Esophagus muscularis mucosa (tissue), 3 donors: ENCODE results near the gene LAMA3.

Experiments
- POLR2A ChIP-seq: fragments of 450-650 bp; IDR thresholded peaks from one replicate; pipeline ENCODE4 v1.6.1; 2017; ENCODE audit warnings: antibody characterized with exemption, moderate library complexity, mild to moderate bottlenecking, low read depth
- POLR2AphosphoS5 ChIP-seq, 2 donors: sonication (generic); formaldehyde crosslinking; IDR thresholded peaks; one replicate each; pipeline ENCODE4 v1.6.1; 2017; ENCODE audit warnings: antibody characterized with exemption in 2 of 2
- TF ChIP-seq, protein P1 (sequence below), 3 experiments: fragments of 200-600 bp in 2 of 3; fragments of 450-650 bp in 1 of 3; sonication (generic) in 2 of 3; IDR thresholded peaks; one replicate each; pipeline ENCODE4 v1.5.1; 2017 to 2019; ENCODE audit warnings: antibody characterized with exemption in 3 of 3, mild to moderate bottlenecking in 2 of 3, moderate library complexity in 1 of 3

DNA sequence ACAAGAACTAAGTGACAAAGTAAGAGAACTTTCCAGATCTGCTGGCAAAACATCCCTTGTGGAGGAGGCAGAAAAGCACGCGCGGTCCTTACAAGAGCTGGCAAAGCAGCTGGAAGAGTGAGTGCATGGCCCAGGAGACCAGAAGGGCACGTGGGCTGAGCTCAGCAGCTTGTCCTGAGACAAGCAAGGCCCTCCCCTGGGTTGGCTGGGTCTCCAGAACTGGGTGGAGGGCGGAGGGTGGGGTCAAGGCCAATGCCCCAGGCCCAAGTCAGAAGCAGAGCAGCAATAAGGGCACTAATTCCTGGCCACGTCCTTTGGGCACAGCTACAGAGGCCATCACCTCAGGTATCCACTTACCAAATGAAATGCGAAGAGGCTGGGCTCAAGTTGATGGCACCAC, 214.7 kb downstream of the LAMA3 start:
- TF ChIP-seq POLR2A (no peak), POLR2AphosphoS5 (IDR thresholded peaks at IDR 0.05) (no peak)
- TF ChIP-seq, protein P1, sequence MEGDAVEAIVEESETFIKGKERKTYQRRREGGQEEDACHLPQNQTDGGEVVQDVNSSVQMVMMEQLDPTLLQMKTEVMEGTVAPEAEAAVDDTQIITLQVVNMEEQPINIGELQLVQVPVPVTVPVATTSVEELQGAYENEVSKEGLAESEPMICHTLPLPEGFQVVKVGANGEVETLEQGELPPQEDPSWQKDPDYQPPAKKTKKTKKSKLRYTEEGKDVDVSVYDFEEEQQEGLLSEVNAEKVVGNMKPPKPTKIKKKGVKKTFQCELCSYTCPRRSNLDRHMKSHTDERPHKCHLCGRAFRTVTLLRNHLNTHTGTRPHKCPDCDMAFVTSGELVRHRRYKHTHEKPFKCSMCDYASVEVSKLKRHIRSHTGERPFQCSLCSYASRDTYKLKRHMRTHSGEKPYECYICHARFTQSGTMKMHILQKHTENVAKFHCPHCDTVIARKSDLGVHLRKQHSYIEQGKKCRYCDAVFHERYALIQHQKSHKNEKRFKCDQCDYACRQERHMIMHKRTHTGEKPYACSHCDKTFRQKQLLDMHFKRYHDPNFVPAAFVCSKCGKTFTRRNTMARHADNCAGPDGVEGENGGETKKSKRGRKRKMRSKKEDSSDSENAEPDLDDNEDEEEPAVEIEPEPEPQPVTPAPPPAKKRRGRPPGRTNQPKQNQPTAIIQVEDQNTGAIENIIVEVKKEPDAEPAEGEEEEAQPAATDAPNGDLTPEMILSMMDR (IDR thresholded peaks at IDR 0.05) = no peak
